ENCODE results near the gene ASB10. TPM values are rescaled to one million over a fixed set of nuclear protein-coding genes. Genes with fewer than 3 reads are reported as not detected.
A peak's percentile ranks its signal among the peaks of the same experiment; 100 is the strongest.

Gene ASB10
- total and polyA plus RNA-seq, 2 of the 13 experiments (the other 11 are each of a cell fraction or from before 2014, with no cell fraction given) = not detected

- TF ChIP-seq ZNF337 (CRISPR knock-in tag; IDR thresholded peaks at IDR 0.05; ENCODE audit: borderline replicate concordance, low read depth) (no peak), TARDBP (CRISPR knock-in tag; IDR thresholded peaks at IDR 0.05) (peak; percentile 83), ATF5 (CRISPR knock-in tag; IDR thresholded peaks at IDR 0.05; ENCODE audit: low read depth) (no peak; the same call in 1 of the 2 replicates), GLMP (CRISPR knock-in tag; IDR thresholded peaks at IDR 0.05; ENCODE audit: borderline replicate concordance) (no peak), TAF15 (IDR thresholded peaks at IDR 0.05; ENCODE audit: low read depth, low read length, poor library complexity, severe bottlenecking) (no peak), U2AF2 (IDR thresholded peaks at IDR 0.05; ENCODE audit: low read depth, low read length) (no peak), KMT2B (CRISPR knock-in tag; IDR thresholded peaks at IDR 0.05) (peak; percentile 86), ZNF737 (CRISPR knock-in tag; IDR thresholded peaks at IDR 0.05; ENCODE audit: borderline replicate concordance) (no peak), HNF4A (CRISPR knock-in tag; IDR thresholded peaks at IDR 0.05) (peak; percentile 65), MEIS1 (CRISPR knock-in tag; IDR thresholded peaks at IDR 0.05; ENCODE audit: borderline replicate concordance) (no peak), ZBTB44 (CRISPR knock-in tag; IDR thresholded peaks at IDR 0.05) (peak; percentile 56; the same call in 1 of the 2 replicates), ZHX2 (IDR thresholded peaks at IDR 0.05; ENCODE audit: low read depth) (peak; percentile 56; the same call in 1 of the 2 replicates), ZHX2 (CRISPR knock-in tag; IDR thresholded peaks at IDR 0.05; ENCODE audit: borderline replicate concordance) (no peak), SP140L (CRISPR knock-in tag; IDR thresholded peaks at IDR 0.05; ENCODE audit: borderline replicate concordance) (no peak)
- TF ChIP-seq, protein P1, sequence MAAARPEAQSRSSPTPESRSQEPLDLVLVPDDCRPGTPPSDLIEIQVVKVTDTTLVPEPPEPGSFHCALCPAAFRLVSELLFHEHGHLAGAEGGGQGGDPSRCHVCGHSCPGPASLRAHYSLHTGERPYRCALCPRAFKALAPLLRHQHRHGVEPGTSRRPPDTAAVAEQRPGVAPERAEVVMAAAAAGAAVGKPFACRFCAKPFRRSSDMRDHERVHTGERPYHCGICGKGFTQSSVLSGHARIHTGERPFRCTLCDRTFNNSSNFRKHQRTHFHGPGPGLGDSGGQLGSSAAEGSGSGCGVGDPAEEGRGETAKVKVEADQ (CRISPR knock-in tag; IDR thresholded peaks at IDR 0.05; ENCODE audit: borderline replicate concordance) = peak; percentile 73; the same call in 1 of the 2 replicates
These were observed 40.1 kb upstream of the ASB10 start, which contains the start of gene ABCF2 (continued) for GRCh38 chr7:151226875-151227782.
